Neural cell (in vitro differentiated cells): ENCODE data around the gene HSPB7.

Source experiments
- MXI1 ChIP-seq: fragments of 450-650 bp; conservative IDR thresholded peaks from 2 replicates; pipeline ENCODE4 v1.6.1; 2014; ENCODE audit warnings: antibody characterized with exemption, mild to moderate bottlenecking; ENCODE audit not compliant: poor library complexity, severe bottlenecking
- POLR2AphosphoS5 ChIP-seq: IDR thresholded peaks from 2 replicates; pipeline ENCODE4 v1.6.1; 2012
- RAD21 ChIP-seq: fragments of 450-650 bp; conservative IDR thresholded peaks from 2 replicates; pipeline ENCODE4 v1.6.1; 2014; ENCODE audit warnings: antibody characterized with exemption, mild to moderate bottlenecking, moderate library complexity
- TF ChIP-seq, protein P1 (sequence below): fragments of 450-650 bp; IDR thresholded peaks from 2 replicates; pipeline ENCODE4 v1.5.1; 2014; ENCODE audit warnings: antibody characterized with exemption, mild to moderate bottlenecking, moderate library complexity; ENCODE audit not compliant: poor library complexity, severe bottlenecking

DNA sequence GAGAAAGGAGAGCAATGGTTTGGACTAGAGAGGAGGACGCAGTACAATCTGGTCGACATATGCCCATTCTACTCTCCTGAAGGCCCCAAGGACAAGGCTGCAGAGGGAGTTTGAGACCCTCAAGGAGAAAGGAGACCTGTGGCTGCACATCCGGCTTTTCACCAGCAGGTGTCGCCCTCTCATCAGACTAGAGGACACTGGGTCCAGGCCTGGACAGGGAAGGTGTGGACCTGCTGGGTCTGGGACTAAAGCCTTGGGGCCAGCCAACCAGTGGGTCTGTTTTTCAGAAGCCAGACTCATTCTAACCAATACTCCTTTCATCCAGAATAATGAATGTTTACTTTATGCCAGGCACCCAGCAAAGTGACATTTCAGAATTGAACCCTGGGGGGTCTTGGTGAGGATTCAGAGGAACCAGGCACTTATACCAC is 8.8 kb downstream of the HSPB7 start:
- TF ChIP-seq POLR2AphosphoS5 (no peak), MXI1 (no peak), RAD21 (peak; percentile 91)
- TF ChIP-seq, protein P1, sequence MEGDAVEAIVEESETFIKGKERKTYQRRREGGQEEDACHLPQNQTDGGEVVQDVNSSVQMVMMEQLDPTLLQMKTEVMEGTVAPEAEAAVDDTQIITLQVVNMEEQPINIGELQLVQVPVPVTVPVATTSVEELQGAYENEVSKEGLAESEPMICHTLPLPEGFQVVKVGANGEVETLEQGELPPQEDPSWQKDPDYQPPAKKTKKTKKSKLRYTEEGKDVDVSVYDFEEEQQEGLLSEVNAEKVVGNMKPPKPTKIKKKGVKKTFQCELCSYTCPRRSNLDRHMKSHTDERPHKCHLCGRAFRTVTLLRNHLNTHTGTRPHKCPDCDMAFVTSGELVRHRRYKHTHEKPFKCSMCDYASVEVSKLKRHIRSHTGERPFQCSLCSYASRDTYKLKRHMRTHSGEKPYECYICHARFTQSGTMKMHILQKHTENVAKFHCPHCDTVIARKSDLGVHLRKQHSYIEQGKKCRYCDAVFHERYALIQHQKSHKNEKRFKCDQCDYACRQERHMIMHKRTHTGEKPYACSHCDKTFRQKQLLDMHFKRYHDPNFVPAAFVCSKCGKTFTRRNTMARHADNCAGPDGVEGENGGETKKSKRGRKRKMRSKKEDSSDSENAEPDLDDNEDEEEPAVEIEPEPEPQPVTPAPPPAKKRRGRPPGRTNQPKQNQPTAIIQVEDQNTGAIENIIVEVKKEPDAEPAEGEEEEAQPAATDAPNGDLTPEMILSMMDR: peak; percentile 96
